OCI-LY7 (cell line): ENCODE measurements around the gene COP1. TPM values are rescaled to one million over a fixed set of nuclear protein-coding genes. Genes with fewer than 3 reads are reported as not detected.

ENCODE experiments used
- BruUV-seq: library from RNA; stranded (reverse); fragments of 400-500 nt; replicated peaks from 2 replicates; lab custom pipeline; 2021; lab: Mats Ljungman, UMichigan
- CTCF ChIA-PET: fragments of 300-600 bp; sonication (Branson Sonifier 250); formaldehyde crosslinking; loops from one replicate; lab custom pipeline; 2022; ENCODE audit warnings: antibody characterized with exemption; ENCODE audit not compliant: unreplicated experiment; lab: Charles Lee
- POLR2A ChIA-PET: fragments of 300-600 bp; sonication (Branson Sonifier 250); formaldehyde crosslinking; loops from one replicate; lab custom pipeline; 2022; ENCODE audit warnings: antibody characterized with exemption; lab: Charles Lee
- DNase-seq: peaks from one replicate; pipeline ENCODE4 v3.0.0-alpha.2; 2015; ENCODE audit warnings: low spot score
- H2AFZ ChIP-seq: fragments of 200-600 bp; sonication (generic), shearing (Covaris generic); 2 replicates; pipeline ENCODE4 v1.6.1; 2014; ENCODE audit warnings: mild to moderate bottlenecking, antibody characterized with exemption, low read length, moderate library complexity
- H3K27ac ChIP-seq: fragments of 200-600 bp; sonication (generic); 2 replicates; pipeline ENCODE4 v1.5.1; 2014; ENCODE audit warnings: mixed run types, low read depth, mild to moderate bottlenecking, moderate library complexity, low read length, inconsistent platforms; ENCODE audit not compliant: poor library complexity, severe bottlenecking
- H3K36me3 ChIP-seq: fragments of 200-600 bp; sonication (generic); 2 replicates; pipeline ENCODE4 v1.6.1; 2014; ENCODE audit warnings: mild to moderate bottlenecking, antibody characterized with exemption, low read length, moderate library complexity, mixed read lengths; ENCODE audit not compliant: insufficient read depth
- H3K4me1 ChIP-seq: fragments of 200-600 bp; sonication (generic); 2 replicates; pipeline ENCODE4 v1.5.1; 2014; ENCODE audit warnings: mild to moderate bottlenecking, low read length; ENCODE audit not compliant: insufficient read depth, poor library complexity, severe bottlenecking
- H3K4me2 ChIP-seq: fragments of 200-600 bp; sonication (generic); 2 replicates; pipeline ENCODE4 v1.6.1; 2014; ENCODE audit warnings: mild to moderate bottlenecking, low read length
- H3K4me3 ChIP-seq: fragments of 200-600 bp; sonication (generic); 2 replicates; pipeline ENCODE4 v1.5.1; 2014; ENCODE audit warnings: mild to moderate bottlenecking, low read depth, low read length; ENCODE audit not compliant: poor library complexity, severe bottlenecking
- H3K79me2 ChIP-seq: fragments of 200-600 bp; sonication (generic); 2 replicates; pipeline ENCODE4 v1.6.1; 2016; ENCODE audit warnings: low read depth, mild to moderate bottlenecking, low read length, moderate library complexity, mixed read lengths; ENCODE audit not compliant: insufficient read depth
- H3K9me2 ChIP-seq: fragments of 200-600 bp; sonication (generic); 2 replicates; pipeline ENCODE4 v1.6.1; 2016; ENCODE audit warnings: mild to moderate bottlenecking, low read length, mixed read lengths; ENCODE audit not compliant: insufficient read depth
- H3K9me3 ChIP-seq: fragments of 200-600 bp; sonication (generic); 2 replicates; pipeline ENCODE4 v1.6.1; 2014; ENCODE audit warnings: mild to moderate bottlenecking, mixed run types, low read length, mixed read lengths
- H4K20me1 ChIP-seq: fragments of 200-600 bp; sonication (generic); 2 replicates; pipeline ENCODE4 v1.6.1; 2014; ENCODE audit warnings: mild to moderate bottlenecking, antibody characterized with exemption, low read length, moderate library complexity, mixed read lengths; ENCODE audit not compliant: insufficient read depth
- EZH2phosphoT487 ChIP-seq: fragments of 200-600 bp; sonication (generic); IDR thresholded peaks from 2 replicates; pipeline ENCODE4 v1.6.1; 2018; ENCODE audit warnings: low read depth, borderline replicate concordance, mild to moderate bottlenecking, mixed run types, antibody characterized with exemption, low read length, moderate library complexity, mixed read lengths
- intact Hi-C: fragments of 100-400 bp; cut with micrococcal nuclease; formaldehyde crosslinking; loops from one replicate; pipeline ENCODE4 v1.10.0; 2022; ENCODE audit not compliant: unreplicated experiment
- total RNA-seq, 2 experiments: library from RNA; depleted of rRNA in 1 of 2; stranded (reverse); fragments of >200 nt in 1 of 2; shearing (Covaris generic) in 1 of 2; gene quantifications; 2 replicates each; pipeline ENCODE4 v1.2.3, GENCODE V29; 2014 to 2022
- TF ChIP-seq, protein P1 (sequence below): fragments of 200-600 bp; sonication (generic); conservative IDR thresholded peaks from 2 replicates; pipeline ENCODE4 v1.5.1; 2014; ENCODE audit warnings: mild to moderate bottlenecking, antibody characterized with exemption, low read length, moderate library complexity, mixed read lengths

Gene COP1
- total RNA-seq, 2 experiments from 2014 or later, result 75.2 to 76.9 TPM

DNA sequence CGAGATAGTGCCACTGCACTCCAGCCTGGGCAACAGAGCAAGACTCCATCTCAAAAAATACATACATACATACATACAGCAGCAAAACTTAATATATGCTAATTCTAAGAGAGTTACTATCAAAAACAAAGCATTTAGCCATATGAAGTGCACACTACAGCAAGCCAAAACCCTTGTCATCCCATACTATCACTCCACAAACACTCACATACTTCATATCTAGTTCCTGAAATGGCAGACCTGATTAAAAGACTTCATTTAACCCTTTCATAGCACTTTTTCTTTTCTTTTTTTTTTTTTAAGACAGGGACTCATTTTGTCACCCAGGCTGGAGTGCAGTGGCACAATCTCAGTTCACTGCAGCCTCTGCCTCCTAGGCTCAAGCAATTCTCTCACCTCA, 65.6 kb downstream of the COP1 start:
- DNase-seq, result no peak
- Histone ChIP-seq H2AFZ (no peak overlapping the region), H3K9me3 (peaks cover 23% of the 10 kb centered on the region; the same call in 1 of the 2 replicates), H4K20me1 (no peaks in the 10 kb centered on the region), H3K27ac (no peak overlapping the region), H3K9me2 (no peaks in the 10 kb centered on the region), H3K4me1 (no peaks in the 10 kb centered on the region), H3K79me2 (peaks cover 87% of the 10 kb centered on the region), H3K36me3 (peaks cover 66% of the 10 kb centered on the region), H3K4me3 (no peak overlapping the region), H3K4me2 (no peak overlapping the region)
- no TSS peak for BruUV-seq
- ChIA-PET CTCF (no interaction called here), POLR2A (no interaction called here)
- TF ChIP-seq EZH2phosphoT487, result no peak
- TF ChIP-seq, protein P1, sequence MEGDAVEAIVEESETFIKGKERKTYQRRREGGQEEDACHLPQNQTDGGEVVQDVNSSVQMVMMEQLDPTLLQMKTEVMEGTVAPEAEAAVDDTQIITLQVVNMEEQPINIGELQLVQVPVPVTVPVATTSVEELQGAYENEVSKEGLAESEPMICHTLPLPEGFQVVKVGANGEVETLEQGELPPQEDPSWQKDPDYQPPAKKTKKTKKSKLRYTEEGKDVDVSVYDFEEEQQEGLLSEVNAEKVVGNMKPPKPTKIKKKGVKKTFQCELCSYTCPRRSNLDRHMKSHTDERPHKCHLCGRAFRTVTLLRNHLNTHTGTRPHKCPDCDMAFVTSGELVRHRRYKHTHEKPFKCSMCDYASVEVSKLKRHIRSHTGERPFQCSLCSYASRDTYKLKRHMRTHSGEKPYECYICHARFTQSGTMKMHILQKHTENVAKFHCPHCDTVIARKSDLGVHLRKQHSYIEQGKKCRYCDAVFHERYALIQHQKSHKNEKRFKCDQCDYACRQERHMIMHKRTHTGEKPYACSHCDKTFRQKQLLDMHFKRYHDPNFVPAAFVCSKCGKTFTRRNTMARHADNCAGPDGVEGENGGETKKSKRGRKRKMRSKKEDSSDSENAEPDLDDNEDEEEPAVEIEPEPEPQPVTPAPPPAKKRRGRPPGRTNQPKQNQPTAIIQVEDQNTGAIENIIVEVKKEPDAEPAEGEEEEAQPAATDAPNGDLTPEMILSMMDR, result no peak
- intact Hi-C loops, result no loop called here

DNA sequence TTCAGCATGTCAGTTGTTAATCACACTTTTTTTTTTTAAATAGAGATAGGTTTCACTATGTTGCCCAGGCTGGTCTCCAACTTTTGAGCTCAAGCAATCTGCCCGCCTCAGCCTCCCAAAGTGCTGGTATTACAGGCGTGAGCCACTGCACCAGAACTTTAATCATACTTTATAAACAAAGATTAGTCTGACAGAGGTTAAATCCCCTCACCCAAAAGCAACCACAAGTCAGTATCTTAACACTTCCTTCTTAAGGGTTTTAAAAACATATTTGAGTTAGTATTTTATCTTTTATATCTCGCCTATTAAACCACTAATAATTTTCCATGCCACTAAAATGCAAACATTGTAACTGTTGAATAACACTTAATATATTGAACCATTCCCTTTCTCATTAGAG, 70.2 kb downstream of the COP1 start:
- POLR2A ChIA-PET, result interaction anchor here (0.7 kb wide), 1 partner anchor 34 kb away, joined by 3 read pairs; no protein-coding TSS in a partner anchor
- BruUV-seq, result no TSS peak
- no peak overlapping the region for H2AFZ ChIP-seq
- no peaks in the 10 kb centered on the region for H3K4me1 ChIP-seq
- H3K4me3 ChIP-seq, result no peak overlapping the region
- no peak overlapping the region for H3K4me2 ChIP-seq
- DNase-seq, result no peak
- TF ChIP-seq EZH2phosphoT487, result no peak
- TF ChIP-seq, protein P1, result no peak
- no peaks in the 10 kb centered on the region for H4K20me1 ChIP-seq
- H3K79me2 ChIP-seq, result peaks cover 47% of the 10 kb centered on the region; the same call in 1 of the 2 replicates
- H3K9me3 ChIP-seq, result no peaks in the 10 kb centered on the region
- peaks cover 50% of the 10 kb centered on the region for H3K36me3 ChIP-seq
- intact Hi-C loops, result no loop called here
- CTCF ChIA-PET, result no interaction called here
- H3K9me2 ChIP-seq, result no peaks in the 10 kb centered on the region
- no peak overlapping the region for H3K27ac ChIP-seq

DNA sequence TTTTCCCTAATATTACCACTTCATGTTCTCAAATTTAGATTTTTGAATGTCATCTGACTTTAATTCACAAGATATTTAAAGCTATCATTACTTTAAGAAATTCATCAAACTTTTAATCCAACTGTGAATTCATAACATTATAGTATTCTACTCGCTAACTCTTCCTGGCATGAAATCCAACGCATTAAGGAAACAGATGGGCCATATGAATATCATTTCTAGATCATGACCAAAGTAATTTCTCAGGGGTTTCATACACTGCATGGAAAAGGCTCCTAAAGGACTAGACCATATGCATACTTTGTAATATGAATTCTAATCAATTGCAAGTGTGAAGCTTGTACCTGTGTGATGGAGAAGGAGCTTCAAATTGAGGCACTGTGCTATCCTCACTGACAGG, 72.4 kb downstream of the COP1 start:
- no peak overlapping the region for H3K4me3 ChIP-seq
- no TSS peak for BruUV-seq
- ChIA-PET CTCF (no interaction called here), POLR2A (no interaction called here)
- H3K9me3 ChIP-seq, result no peaks in the 10 kb centered on the region
- no peaks in the 10 kb centered on the region for H4K20me1 ChIP-seq
- H3K27ac ChIP-seq, result no peak overlapping the region
- no peaks in the 10 kb centered on the region for H3K9me2 ChIP-seq
- no peak for TF ChIP-seq EZH2phosphoT487
- TF ChIP-seq, protein P1, result no peak
- no peak for DNase-seq
- no peak overlapping the region for H3K4me2 ChIP-seq
- no peak overlapping the region for H2AFZ ChIP-seq
- intact Hi-C loops, result no loop called here
- H3K79me2 ChIP-seq, result peaks cover 45% of the 10 kb centered on the region
- no peaks in the 10 kb centered on the region for H3K4me1 ChIP-seq
- peaks cover 56% of the 10 kb centered on the region for H3K36me3 ChIP-seq
